IPS-18c (cell line): ENCODE measurements around the gene MYCBP.
"Not testable (repeated sequence)": the region's sequence is repeated elsewhere in the genome, so short reads cannot be mapped to it uniquely, and the experiment has no call there.

Source experiments
- H3K4me3 ChIP-seq: 2 replicates; pipeline ENCODE4 v1.7.0; 2013; ENCODE audit warnings: low read depth, mild to moderate bottlenecking, low read length, moderate library complexity; ENCODE audit not compliant: insufficient read depth
- H3K9me3 ChIP-seq: one replicate; pipeline ENCODE4 v1.6.1; 2013; ENCODE audit warnings: mild to moderate bottlenecking, low read length, moderate library complexity; ENCODE audit not compliant: control insufficient read depth, insufficient read depth

Gene MYCBP

DNA sequence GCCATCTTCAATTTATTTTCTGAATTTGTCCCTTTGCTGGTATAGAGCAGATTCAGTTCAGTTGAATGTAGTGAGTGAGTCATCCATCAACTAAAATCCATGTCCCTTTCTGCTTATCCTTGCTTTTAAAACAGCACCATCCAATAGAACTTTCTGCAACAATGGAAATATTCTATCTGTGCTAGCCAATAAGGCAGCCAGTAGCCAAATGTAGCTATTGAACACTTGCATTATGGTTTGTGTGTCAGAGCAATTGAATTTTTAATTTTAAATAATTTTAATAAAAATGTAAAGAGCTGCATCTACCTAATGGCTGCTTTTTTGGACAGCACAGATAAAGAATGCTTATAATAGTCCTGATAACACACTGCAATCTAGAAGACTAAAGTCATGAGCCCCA lies 8.3 kb upstream of the MYCBP start, which contains the start of gene GJA9:
GJA9 (minus strand) TSS at position 101 of the 400 bp plus-strand sequence. CDS start 5,489 bp downstream, outside the sequence.
- Histone ChIP-seq H3K9me3 (no peaks in the 10 kb centered on the region), H3K4me3 (no peak within 1 kb of the TSS)

DNA sequence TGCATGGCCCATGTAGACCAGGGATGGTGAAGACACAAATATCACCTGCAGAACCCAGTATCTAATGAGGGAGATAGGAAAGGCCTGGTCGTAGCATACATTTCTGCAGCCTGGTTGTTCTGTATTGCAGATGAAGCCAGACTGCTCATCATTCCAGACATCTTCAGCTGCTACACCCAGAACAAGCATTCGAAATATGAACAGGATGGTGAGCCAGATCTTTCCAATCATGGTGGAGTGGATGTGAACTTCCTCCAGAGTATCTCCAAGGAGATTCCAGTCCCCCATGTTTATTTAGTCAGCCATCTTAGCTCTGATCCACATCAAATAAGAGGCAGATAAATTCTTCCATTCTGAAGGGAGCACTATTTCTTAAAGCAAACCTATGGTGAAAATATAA lies 2.7 kb upstream of the MYCBP start:
- no peaks in the 10 kb centered on the region for H3K9me3 ChIP-seq

DNA sequence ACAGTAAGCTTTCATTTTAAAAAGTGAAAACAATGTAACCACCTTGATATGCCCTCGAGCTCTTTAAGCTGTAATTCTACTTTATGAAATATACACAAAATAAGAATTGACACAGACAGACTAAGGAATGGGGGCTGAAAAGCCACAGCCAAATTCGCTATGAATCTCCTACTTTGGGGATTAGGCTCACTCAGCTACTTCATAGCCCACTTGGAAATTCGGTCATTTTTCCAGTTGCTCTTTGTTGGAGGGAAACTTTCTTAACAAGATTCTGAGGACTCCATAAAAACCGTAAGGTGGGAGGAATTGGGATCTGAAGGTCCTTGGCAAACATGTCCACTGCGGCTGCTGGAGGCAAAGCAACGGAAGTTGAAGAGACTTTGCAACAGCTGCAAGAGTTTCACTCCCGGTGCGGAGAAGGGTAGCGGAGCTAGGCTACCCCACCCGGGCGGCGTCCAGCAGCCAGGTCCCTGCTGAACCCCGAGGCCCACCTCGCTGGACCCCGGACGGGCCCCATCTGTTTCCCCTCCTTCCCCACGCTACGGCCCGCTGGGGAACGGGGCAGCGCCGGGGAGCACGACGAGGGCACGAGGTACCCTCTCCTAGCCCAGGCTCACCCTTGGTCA lies 634 bp downstream of the MYCBP start:
- no peaks in the 10 kb centered on the region for H3K9me3 ChIP-seq
- H3K4me3 ChIP-seq: peak overlapping the region; percentile 55

More for the DNA sequence above, 2.7 kb upstream of the MYCBP start:
- H3K4me3 ChIP-seq: no peak overlapping the region

DNA sequence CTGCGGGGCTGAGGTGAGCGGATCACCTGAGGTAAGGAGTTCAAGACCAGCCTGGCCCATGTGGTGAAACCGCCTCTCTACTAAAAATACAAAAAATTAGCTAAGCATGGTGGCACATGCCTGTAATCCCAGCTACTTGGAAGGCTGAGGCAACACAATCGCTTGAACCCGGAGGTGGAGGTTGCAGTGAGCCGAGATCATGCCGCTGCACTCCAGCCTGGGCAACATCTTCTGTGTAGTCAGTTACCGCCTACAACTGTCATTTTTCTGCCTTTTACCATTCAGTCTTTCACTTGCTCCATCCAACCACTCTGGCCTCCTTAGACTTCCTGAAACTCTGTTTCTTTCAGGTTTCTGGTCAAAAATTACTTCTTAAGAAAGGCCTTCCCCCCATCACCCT lies 2.2 kb downstream of the MYCBP start:
- Histone ChIP-seq H3K9me3 (no peaks in the 10 kb centered on the region), H3K4me3 (no peak overlapping the region)

DNA sequence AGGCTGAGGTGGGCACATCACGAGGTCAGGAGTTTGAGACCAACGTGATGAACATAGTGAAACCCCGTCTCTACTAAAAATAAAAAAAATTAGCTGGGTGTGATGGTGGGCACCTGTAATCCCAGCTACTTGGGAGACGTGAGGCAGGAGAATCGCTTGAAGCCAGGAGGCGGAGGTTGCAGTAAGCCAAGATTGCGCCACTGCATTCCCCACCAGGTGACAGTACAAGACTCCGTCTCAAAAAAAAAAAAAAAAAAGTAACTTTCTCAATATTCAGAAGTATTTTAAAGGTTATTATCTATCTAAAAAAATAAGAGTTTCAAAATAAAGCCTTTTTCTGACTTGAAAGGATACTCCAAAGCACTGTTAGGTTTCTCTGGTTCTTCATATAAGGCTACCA lies 5.9 kb downstream of the MYCBP start:
- Histone ChIP-seq H3K9me3 (no peaks in the 10 kb centered on the region), H3K4me3 (no peak overlapping the region)

DNA sequence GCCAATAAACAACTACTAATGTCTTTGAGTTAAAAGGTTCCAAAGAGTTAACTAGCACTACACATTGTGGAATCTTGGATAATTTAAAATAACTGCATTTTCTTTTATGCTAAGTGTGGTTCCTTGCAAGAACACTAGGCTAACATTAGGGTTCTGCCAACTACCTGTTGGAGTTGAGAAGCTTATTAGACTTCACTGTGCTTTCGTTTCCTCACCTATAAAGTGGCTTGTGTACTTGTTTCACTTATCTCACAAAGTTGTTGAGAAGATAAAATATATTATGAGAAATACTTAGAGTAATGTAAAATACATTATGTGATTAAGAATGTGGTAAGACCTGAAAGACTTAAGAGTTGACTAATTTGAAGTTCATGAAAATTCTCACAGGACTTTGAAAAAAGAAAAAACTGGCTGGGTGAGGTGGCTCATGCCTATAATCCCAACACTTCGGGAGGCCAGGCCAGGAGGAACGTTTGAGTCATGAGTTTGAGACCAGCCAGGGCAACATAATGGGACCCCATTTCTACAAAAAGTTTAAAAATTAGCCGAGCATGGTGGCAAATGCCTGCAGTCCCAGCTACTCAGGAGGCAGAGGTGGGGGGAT lies 7.9 kb downstream of the MYCBP start:
- Histone ChIP-seq H3K9me3 (no peaks in the 10 kb centered on the region), H3K4me3 (no peak overlapping the region)

DNA sequence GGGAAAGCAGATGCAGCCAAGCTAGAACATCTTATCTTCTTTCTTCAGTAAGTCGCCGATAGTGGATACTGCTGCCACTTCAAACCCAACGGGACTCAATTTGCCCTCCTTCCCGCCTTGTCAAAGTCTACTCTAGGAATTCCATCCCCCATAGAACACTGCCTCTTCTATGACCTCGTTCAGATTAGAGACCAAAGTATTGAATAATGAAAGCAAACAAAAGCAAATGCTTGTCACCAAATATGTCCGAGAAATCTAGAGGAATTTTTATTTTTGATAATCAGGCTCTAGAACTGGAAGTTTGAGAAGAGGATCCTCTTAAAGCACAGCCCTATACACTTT lies 12.7 kb downstream of the MYCBP start:
- peak overlapping the region; percentile 95 for H3K4me3 ChIP-seq
- H3K9me3 ChIP-seq: no peaks in the 10 kb centered on the region

DNA sequence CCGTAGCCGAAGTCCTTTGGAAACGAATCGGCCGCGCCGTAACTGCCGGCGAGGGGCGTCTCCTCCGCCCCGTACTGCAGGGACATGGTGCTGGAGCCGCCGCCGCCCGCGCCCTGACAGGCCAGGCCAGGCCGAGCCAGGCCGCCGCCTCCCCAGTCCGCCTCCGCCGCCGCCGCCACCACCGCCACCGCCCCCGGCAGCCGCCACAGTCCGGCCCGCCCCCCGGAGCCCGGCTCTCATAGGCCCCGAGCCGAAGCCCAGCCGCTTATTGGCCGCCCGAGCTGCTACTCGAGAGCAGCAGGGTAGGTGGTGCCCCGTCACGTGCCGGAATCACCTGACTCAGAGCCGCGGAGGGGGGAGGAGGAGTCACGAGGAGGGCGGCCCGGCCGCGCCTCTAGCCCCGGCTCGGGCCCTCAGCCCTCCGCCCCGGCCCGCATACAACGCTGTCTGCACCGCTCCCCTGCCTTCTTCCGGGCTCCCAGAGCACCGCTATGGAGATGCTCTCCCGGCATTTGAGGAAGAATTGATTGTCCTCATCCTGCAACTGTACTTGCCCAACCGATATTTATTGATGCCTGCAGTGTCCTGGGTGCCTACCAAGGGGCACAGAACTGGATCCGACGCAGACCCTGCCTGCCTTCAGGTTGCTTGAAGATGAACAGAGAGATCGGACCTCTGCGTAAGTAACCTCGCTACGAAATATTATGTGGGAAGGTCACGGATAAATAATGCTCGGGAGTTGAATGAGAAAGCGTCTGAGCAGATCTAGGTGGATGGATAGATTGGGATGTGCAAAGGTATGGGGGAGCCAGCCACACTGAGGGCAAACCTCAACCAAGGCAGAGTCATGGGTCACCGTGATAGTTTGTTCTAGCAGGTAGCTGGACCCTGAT lies 13.3 kb downstream of the MYCBP start, which contains the start of gene RRAGC:
RRAGC (minus strand) TSS at position 212 of the 893 bp plus-strand sequence; CDS start at position 86, 126 bp downstream.
- Histone ChIP-seq H3K4me3 (peak within 1 kb of the TSS; percentile 95), H3K9me3 (no peaks in the 10 kb centered on the region)

DNA sequence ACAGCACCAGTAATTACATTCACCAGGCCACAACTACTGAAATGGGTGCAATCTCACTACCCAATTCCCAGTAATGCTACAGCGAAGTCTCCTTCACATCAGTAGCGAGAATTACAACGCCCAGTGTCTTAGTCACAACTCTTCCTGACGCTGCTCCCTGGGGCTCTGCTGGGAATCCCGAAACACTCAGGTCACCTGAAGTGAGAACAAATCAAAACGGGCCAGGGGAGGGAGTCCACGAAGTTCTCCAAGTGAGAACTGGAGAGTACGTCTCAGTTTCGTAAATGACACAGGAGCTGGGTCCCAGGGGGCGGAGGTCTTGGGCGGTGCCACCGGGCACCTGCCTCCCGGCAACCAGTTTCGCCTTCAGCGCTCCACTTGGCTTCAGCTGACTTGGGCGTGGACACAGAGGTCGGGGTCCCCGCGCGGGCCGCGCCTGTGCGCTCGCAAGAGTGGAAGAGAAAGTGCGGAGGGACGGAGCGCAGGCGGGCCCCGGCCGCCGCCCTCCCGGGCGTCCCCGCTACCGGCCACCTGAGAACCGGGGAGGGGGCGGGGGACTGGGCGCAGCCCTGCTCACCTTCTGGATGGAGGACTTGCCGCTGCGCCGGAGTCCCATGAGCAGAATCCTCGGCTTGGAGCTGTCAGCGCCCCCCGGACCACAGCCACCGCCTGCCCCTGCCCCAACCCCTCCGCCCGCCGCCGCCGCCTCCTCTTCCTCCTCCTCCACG lies 14.2 kb downstream of the MYCBP start:
- Histone ChIP-seq H3K9me3 (no peaks in the 10 kb centered on the region), H3K4me3 (peak overlapping the region; percentile 74)

DNA sequence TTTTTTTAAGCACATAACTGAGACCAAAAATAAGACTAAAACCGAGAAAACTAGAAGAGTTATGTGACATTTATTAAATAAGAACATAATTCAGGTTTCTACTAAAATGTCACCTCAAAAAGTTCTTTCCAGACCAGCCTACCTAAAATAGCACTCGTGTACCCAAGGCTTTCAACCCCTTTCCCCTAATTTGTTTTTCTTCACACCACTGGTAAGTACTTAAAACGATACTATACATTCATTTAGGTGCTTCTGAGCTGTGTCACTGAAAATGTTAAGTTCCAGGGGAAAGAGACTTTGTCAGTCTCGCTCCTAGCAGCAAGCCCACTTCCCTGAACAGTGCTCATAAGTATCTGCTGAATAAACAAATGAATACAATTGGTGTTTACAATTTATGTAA lies 20.4 kb downstream of the MYCBP start:
- H3K4me3 ChIP-seq: no peak overlapping the region
- no peaks in the 10 kb centered on the region for H3K9me3 ChIP-seq

DNA sequence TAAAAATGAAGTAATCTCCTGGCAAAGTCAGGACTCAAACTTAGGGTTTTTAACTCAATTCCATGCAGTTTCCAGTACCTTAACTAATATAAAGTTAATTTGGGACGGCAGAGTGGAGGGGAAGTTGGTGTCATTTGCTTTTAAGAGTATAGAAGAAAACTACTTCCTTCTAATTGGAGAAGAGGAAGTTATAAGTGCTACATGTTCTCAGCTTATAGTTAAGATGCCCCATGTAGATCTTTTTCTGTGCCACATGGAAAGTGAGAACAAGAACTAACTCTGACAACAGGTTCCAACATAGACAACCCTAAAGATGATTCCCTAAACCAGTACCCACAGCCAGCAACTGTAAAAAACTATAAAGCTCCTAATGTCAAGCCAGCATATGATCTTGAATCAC lies 25.1 kb downstream of the MYCBP start:
- no peak overlapping the region for H3K4me3 ChIP-seq
- H3K9me3 ChIP-seq: no peaks in the 10 kb centered on the region

DNA sequence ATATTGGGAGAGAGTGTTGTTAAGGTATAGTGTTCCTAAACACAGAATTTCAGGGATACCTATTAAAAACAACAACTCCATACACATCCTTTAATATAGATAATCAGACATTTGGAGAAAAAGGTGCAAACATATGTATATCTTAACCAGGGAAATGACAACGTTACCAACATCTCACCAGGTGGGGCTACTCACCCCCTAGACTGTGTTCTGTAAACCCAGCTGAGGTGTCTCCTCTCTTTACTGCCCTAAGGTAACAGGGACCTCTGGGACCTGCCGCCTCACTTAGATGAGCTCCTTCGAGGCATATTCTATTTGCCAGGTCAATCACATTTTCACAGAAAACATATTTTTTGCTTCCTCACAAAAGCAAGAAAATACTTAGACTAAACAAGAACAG lies 26.9 kb downstream of the MYCBP start:
- Histone ChIP-seq H3K9me3 (no peaks in the 10 kb centered on the region), H3K4me3 (no peak overlapping the region)

DNA sequence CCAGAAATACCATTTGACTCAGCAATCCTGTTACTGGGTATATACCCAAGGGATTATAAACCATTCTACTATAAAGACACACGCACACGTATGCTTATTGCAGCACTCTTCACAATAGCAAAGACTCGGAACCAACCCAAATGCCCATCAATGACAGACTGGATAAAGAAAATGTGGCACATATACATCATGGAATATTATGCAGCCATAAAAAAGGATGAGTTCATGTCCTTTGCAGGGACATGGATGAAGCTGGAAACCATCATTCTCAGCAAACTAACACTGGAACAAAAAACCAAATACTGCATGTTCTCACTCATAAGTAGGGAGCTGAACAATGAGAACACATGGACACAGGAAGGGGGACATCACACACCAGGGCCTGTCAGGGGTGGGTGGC lies 28.1 kb downstream of the MYCBP start:
- H3K4me3 ChIP-seq, H3K9me3 ChIP-seq: not testable (repeated sequence)

DNA sequence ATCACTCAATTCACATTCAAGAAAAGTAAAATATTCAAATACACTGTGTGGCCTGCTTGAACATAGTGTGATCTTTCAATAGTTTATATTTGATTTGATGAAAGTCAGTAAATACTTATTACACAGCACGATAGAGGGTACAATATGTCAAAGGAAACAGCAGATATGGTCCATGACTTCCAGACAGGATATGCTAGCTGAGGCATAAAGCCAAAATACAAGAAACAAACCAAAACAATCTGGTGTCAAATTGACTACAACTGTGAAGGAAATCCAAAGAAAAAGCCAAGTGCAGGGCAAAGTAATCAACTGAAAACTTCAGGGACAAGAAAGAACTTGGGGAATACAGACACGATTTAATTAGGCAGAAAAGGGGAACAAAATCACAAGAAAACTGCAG lies 32.9 kb downstream of the MYCBP start:
- Histone ChIP-seq H3K4me3 (no peak overlapping the region), H3K9me3 (no peaks in the 10 kb centered on the region)

DNA sequence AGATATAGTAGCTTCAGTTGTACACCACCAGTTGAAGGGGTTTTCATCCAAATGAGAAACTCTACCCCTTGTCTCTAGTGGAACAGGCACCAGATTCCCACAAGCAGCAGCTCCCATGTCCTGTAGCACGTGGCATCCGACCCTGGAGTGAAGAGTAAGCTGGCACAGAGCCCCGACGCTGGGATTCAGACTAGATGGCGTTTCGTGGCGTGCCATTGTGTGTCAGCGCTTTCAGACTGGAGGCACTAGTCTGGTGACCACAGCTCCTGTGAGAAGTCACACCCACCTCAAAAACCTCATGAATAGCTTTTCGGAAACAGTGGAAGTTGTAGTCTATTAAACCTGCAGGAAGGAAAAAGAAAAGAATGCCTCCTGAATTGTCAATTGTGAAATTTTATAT lies 33.8 kb downstream of the MYCBP start:
- Histone ChIP-seq H3K4me3 (no peak overlapping the region), H3K9me3 (no peaks in the 10 kb centered on the region)

DNA sequence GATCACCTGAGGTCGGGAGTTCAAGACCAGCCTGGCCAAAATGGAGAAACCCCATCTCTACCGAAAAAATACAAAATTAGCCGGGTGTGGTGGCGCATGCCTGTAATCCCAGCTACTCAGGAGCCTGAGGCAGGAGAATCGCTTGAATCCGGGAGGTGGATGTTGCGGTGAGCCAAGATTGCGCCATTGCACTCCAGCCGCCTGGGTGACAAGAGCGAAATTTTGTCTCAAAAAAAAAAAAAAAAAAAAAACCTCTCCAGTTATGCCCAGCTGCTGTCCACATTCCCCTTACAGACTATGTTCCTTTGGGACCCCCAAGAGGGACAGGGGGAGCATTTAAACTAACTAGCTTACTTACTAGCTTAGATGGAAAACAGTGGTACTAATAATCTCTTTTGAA lies 36.8 kb downstream of the MYCBP start:
- not testable (repeated sequence) for H3K9me3 ChIP-seq, H3K4me3 ChIP-seq

DNA sequence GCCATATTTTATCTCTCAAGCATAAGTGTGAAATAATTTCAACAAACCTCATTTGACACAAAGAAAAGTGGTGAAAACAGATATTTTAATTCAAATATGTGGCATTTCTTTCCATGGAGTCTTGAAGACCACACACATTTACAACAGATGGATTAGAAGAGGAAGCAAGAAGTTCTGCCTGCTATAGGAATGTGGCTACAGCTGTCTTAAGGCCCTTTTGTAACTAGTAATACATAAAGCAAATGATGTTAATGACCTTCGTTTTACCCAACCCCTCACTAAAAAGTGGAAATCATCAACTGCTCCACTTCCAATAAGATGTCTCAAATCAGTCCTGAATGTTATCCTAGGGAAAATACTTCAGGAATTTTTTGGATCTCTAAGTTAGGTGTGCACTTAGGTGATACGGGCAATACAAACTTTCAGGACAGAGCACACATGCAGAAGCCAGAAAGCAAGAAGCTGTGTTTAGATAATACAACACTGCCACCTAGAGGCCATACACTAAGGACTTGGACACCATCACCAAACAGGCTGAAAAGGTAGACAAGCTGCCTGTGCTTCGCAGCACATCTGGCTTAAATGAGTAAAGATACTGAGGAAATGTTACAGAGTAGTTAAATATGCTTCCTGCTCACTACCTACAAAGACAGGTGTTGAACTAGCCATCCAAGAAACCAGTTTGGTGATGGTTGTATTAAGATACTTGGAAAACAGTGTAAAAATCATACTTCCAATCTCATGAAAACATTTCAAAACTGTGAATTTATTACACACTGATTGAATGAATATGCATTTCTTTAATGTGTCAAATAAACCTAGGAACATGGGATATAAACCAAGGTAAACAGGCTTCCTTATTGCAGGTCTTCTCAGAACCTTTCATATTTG lies 38.0 kb downstream of the MYCBP start:
- H3K9me3 ChIP-seq: no peaks in the 10 kb centered on the region
- H3K4me3 ChIP-seq: no peak overlapping the region
